Vagina (tissue), 2 donors: ENCODE data around the gene TTC7B. TPM values are rescaled to one million over a fixed set of nuclear protein-coding genes. Genes with fewer than 3 reads are reported as not detected.

Experiments used
- DNase-seq, 2 donors: peaks; one replicate each; pipeline ENCODE4 v3.0.0-alpha.2; 2017; ENCODE audit errors: extremely low spot score in 2 of 2
- H3K27ac ChIP-seq: fragments of 200-600 bp; sonication (generic); one replicate; pipeline ENCODE4 v1.5.1; 2019
- H3K27me3 ChIP-seq: fragments of 200-600 bp; sonication (generic); one replicate; pipeline ENCODE4 v1.5.1; 2019
- H3K36me3 ChIP-seq, 2 donors: fragments of 200-600 bp; sonication (generic); one replicate each; pipeline ENCODE4 v1.5.1; 2017 to 2019
- H3K4me1 ChIP-seq: fragments of 200-600 bp; sonication (generic); one replicate; pipeline ENCODE4 v1.5.1; 2019
- H3K4me3 ChIP-seq, 2 donors: fragments of 200-600 bp; sonication (generic); 1 replicate in 1 of 2; 2 replicates in 1 of 2; pipeline ENCODE4 v1.5.1; 2016 to 2019
- H3K9me3 ChIP-seq: fragments of 200-600 bp; sonication (generic); one replicate; pipeline ENCODE4 v1.5.1; 2019
- CTCF ChIP-seq, 3 experiments: fragments of 450-650 bp in 2 of 3; fragments of 200-600 bp in 1 of 3; sonication (generic) in 1 of 3; IDR thresholded peaks; one replicate each; pipeline ENCODE4 v1.5.1; 2017 to 2019; ENCODE audit warnings: antibody characterized with exemption in 3 of 3, mild to moderate bottlenecking in 2 of 3, moderate library complexity in 2 of 3
- POLR2A ChIP-seq, 2 donors: fragments of 450-650 bp; IDR thresholded peaks; one replicate each; pipeline ENCODE4 v1.6.1; 2017; ENCODE audit warnings: antibody characterized with exemption in 2 of 2, mild to moderate bottlenecking in 2 of 2, moderate library complexity in 2 of 2
- POLR2AphosphoS5 ChIP-seq, 2 donors: sonication (generic); formaldehyde crosslinking; IDR thresholded peaks; one replicate each; pipeline ENCODE4 v1.9.0; 2017; ENCODE audit warnings: antibody characterized with exemption in 2 of 2, mild to moderate bottlenecking in 2 of 2, low read depth in 1 of 2; ENCODE audit not compliant: insufficient read depth in 1 of 2
- intact Hi-C: fragments of 100-400 bp; cut with DNase I; formaldehyde crosslinking; loops from one replicate; pipeline ENCODE4 v1.15.1; 2023
- total RNA-seq: library from RNA; depleted of rRNA; stranded (reverse); fragments of >200 nt; gene quantifications from one replicate; pipeline ENCODE4 v1.2.3, GENCODE V29; 2016

Gene TTC7B
- total RNA-seq, 1 donor from 2014 or later: 56.0 TPM

DNA sequence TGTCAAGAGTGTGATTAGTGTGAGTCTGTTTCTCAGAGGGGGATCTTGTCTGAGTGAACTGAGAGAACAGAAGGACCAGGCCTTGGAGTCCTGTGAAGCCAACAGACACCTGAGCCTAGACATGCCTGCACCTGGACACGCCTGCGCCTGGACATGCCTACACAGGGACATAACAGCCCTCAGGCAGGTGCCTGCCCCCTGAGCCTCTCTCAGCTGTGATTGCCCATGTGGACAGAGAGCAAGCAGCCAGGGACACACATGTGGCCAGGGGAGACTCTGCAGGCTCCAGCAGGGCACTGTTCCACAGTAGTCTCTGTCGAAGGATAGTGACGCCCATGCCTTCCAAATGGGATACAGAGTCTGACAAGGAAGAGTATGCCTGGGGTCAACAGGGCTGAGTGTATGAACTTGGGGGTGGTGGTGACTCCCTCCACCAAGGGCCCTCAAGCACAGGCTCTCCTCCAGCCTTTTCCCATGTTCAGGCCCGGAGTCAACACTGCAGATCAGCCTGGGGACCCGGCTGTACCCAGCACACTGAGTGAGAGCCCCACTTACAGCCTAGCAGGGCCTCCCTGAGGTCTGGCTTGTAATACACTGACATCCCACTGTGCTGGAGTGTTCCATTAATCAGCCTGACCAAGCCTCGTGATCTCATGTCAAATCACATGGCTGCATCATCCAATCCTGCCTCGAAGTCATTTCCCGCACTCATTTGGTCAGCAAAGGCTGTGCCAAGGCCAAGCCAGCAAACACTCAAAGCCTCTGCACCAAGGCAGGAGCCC, 246.4 kb downstream of the TTC7B start:
- no peaks in the 10 kb centered on the region for H3K4me1 ChIP-seq

GRCh38 chr14:90569201-90569600, 247.0 kb downstream of the TTC7B start:
- TF ChIP-seq POLR2A (IDR thresholded peaks at IDR 0.05): no peak
- no peak for DNase-seq
- intact Hi-C loops: no loop called here
- Histone ChIP-seq H3K9me3 (no peaks in the 10 kb centered on the region), H3K27me3 (no peaks in the 10 kb centered on the region), H3K4me3 (no peak overlapping the region), H3K27ac (no peak overlapping the region), H3K36me3 (no peaks in the 10 kb centered on the region), H3K4me1 (no peaks in the 10 kb centered on the region)

More for the DNA sequence above, 246.4 kb downstream of the TTC7B start:
- H3K4me3 ChIP-seq: no peak overlapping the region
- no peaks in the 10 kb centered on the region for H3K36me3 ChIP-seq
- no peak for TF ChIP-seq CTCF (IDR thresholded peaks at IDR 0.05)
- no peak for TF ChIP-seq POLR2AphosphoS5 (IDR thresholded peaks at IDR 0.05; ENCODE audit: insufficient read depth in 1 of 2, low read depth in 1 of 2)
- TF ChIP-seq POLR2A (IDR thresholded peaks at IDR 0.05): no peak
- no peak for DNase-seq
- H3K9me3 ChIP-seq: no peaks in the 10 kb centered on the region
- intact Hi-C loops: no loop called here
- no peak overlapping the region for H3K27ac ChIP-seq
- no peaks in the 10 kb centered on the region for H3K27me3 ChIP-seq

DNA sequence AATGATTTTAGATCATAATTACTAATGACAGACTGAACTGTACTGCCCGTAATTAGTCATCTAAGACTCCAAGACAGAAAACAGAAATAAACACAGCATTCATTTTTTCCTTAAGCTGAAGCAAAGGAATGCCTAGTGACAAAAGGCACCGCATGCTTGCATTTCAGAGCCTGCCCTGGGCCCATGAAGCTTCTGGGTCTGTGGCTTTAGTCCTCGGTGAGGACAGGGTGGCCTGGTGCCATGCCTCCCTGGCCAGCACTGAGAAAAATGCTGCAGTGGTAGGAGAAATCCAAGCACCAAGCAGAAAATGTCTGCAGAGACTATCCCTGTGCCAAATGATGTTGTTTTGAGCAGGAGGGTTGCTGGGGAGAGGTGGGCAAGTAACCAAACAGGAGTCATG, 247.8 kb downstream of the TTC7B start:
- H3K4me1 ChIP-seq: no peaks in the 10 kb centered on the region
- H3K36me3 ChIP-seq: no peaks in the 10 kb centered on the region
- no peaks in the 10 kb centered on the region for H3K9me3 ChIP-seq
- TF ChIP-seq POLR2A (IDR thresholded peaks at IDR 0.05) (no peak), CTCF (IDR thresholded peaks at IDR 0.05) (no peak), POLR2AphosphoS5 (IDR thresholded peaks at IDR 0.05; ENCODE audit: insufficient read depth in 1 of 2, low read depth in 1 of 2) (no peak)
- H3K4me3 ChIP-seq: no peak overlapping the region
- no peak for DNase-seq
- no peak overlapping the region for H3K27ac ChIP-seq
- no peaks in the 10 kb centered on the region for H3K27me3 ChIP-seq
- intact Hi-C loops: no loop called here

DNA sequence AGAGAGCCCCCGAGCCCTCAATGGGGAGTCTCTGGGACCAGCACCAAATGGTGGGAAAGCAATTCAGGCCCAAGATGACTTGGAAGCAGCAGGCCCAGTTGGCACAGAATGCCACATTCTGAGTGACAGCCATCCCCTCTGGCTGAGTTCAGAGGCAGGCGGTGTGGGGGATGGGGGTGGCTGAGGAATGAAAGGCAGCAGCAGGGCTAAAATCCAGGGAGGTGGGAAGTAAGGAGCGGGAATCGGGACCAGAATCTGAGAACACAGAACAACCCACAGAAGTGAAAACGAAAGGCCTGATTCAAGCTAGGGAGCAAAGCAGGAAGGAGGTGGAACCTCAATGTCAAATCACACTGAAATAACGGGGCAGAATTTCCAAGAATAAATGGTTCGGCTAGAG, 248.2 kb downstream of the TTC7B start:
- no peak for TF ChIP-seq CTCF (IDR thresholded peaks at IDR 0.05)
- TF ChIP-seq POLR2AphosphoS5 (IDR thresholded peaks at IDR 0.05; ENCODE audit: insufficient read depth in 1 of 2, low read depth in 1 of 2): no peak
- no peak for TF ChIP-seq POLR2A (IDR thresholded peaks at IDR 0.05)
- Histone ChIP-seq H3K4me3 (no peak overlapping the region), H3K27ac (no peak overlapping the region), H3K9me3 (no peaks in the 10 kb centered on the region), H3K36me3 (no peaks in the 10 kb centered on the region), H3K4me1 (no peaks in the 10 kb centered on the region), H3K27me3 (no peaks in the 10 kb centered on the region)
- no peak for DNase-seq
- intact Hi-C loops: no loop called here

- TF ChIP-seq POLR2A (IDR thresholded peaks at IDR 0.05) (no peak), CTCF (IDR thresholded peaks at IDR 0.05) (no peak), POLR2AphosphoS5 (IDR thresholded peaks at IDR 0.05; ENCODE audit: insufficient read depth in 1 of 2, low read depth in 1 of 2) (no peak)
- Histone ChIP-seq H3K9me3 (no peaks in the 10 kb centered on the region), H3K4me1 (no peaks in the 10 kb centered on the region), H3K4me3 (no peak overlapping the region), H3K36me3 (no peaks in the 10 kb centered on the region), H3K27me3 (no peaks in the 10 kb centered on the region), H3K27ac (no peak overlapping the region)
- DNase-seq: no peak
- intact Hi-C loops: no loop called here
Observed at GRCh38 chr14:90567191-90567590, 249.0 kb downstream of the TTC7B start.
